ENCODE results near the gene CUZD1.

Gene CUZD1

DNA sequence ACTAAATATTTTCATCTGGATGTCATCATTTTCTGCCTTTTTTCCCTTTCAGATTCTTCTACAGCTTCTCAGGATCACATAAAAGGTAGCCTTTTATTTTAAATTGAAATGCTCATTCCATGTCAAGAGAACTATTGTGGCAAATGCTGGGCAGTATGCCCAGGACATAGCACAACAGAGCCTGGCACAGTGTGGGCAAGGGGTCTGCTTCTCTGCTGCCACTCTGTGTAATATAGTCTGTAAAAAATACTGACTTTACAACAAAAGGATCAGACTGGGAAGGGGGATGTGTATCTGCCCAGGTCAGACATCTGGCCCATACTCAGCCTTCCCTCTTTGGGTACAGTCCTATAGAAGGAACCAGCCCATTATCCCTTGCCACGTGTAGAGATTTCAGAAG, 62.7 kb downstream of the CUZD1 start:
- DNase-seq (ENCODE audit: low read depth in 1 of 2, low spot score in 1 of 2) = no peak
- TF ChIP-seq GABPA (IDR thresholded peaks at IDR 0.05; ENCODE audit: low read depth) = no peak
- no peak for TF ChIP-seq SPI1 (IDR thresholded peaks at IDR 0.05; ENCODE audit: borderline replicate concordance, low read depth)
- TF ChIP-seq REST (IDR thresholded peaks at IDR 0.05; ENCODE audit: insufficient replicate concordance, low read depth) = no peak
- no peak for TF ChIP-seq POLR2AphosphoS5 (IDR thresholded peaks at IDR 0.05; ENCODE audit: low read depth)
- no peak for TF ChIP-seq CTCF (IDR thresholded peaks at IDR 0.05; ENCODE audit: insufficient read depth, low read length)
- no peaks in the 10 kb centered on the region for H3K27me3 ChIP-seq (ENCODE audit: insufficient read depth, poor library complexity, severe bottlenecking)
- H3K4me3 ChIP-seq (replicated peaks; ENCODE audit: insufficient read depth, low read length) = no peak overlapping the region
- H3K27ac ChIP-seq (replicated peaks) = no peak overlapping the region
